HG02884 (cell line): Measurements from ENCODE around the gene APOBEC3G.
"Not testable (repeated sequence)": the region's sequence is repeated elsewhere in the genome, so short reads cannot be mapped to it uniquely, and the experiment has no call there.

Experiments
- ATAC-seq: cut with Tn5 transposase; IDR thresholded peaks from one replicate; pipeline ENCODE4 v1.9.1; 2021; ENCODE audit warnings: mild to moderate bottlenecking, moderate library complexity; ENCODE audit not compliant: unreplicated experiment

Gene APOBEC3G

DNA sequence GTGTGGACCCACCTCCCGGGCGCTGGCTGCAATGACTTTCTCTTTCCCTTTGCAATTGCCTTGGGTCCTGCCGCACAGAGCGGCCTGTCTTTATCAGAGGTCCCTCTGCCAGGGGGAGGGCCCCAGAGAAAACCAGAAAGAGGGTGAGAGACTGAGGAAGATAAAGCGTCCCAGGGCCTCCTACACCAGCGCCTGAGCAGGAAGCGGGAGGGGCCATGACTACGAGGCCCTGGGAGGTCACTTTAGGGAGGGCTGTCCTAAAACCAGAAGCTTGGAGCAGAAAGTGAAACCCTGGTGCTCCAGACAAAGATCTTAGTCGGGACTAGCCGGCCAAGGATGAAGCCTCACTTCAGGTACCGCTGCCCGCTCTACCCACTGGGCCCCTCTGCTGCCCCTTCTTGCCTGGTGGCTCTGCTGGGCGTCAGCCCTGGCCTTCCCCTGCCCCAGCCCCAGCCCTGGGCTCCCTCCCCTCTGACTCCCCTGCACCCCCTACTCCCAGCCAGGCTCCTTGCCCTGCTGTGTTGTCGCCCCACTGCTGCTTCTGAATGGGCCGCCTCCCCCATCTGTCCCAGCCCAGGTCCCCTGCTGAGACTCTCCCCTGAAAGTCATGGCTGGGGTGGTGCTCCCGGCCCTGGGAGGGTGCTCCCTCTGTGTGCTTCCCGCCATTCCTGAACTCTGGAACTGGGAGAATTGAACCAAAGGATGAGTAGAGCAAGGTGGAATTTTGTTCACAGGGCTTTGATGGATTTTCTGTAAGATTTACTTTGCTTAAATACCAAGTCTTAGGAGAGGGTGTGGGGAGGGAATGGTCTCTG, at the start of gene APOBEC3G:
APOBEC3G (plus strand) TSS at position 250 of the 815 bp plus-strand sequence; CDS start at position 337, 87 bp downstream.
- ATAC-seq = not testable (repeated sequence)

DNA sequence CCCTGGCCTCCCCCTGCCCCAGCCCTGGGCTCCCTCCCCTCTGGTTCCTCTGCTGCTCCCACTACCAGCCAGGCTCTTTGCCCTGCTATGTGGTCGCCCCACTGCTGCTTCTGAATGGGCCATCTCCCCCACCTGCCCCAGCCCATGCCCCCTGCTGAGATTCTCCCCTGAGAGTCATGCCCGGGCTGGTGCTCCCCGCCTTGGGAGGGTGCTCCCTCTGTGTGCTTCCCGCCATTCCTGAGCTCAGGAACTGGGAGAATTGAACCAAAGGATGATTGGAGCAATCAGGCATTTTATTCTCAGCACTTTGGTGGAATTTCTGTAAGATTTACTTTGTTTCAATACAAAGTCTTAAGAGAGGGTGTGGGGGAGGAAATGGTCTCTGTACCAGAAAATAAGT, 49.4 kb upstream of the APOBEC3G start:
- ATAC-seq = no peak

DNA sequence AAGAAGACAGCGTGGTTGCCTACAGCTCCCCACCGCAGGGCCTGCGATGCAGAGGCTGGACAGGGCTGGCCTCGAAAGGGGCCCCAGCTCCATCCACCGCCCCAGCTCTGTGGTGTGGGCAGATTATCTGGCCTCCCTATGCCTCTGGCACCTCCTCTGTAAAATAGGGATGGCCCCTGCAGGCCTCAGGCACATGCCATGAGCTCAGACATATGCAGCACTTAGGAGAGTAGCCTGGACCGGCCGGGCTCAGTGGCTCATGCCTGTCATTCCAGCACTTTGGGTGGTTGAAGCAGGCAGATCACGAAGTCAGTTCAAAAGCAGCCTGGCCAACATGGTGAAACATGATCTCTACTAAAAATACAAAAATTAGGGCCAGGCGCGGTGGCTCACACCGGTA, 48.8 kb upstream of the APOBEC3G start:
- no peak for ATAC-seq

DNA sequence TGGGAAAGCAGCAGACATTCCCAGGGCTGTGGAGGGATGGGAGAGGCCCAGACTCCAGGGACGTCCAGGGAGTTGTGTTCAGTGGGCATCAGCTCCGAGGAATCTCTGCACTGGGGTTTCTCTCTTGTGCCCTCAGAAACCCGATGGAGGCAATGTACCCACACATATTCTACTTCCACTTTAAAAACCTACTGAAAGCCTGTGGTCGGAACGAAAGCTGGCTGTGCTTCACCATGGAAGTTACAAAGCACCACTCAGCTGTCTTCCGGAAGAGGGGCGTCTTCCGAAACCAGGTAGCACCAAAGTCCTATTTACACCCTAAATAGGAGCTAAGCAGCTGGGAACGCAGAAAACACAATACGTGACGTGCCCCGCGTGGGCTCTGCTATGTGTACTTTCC, 47.8 kb upstream of the APOBEC3G start:
- no peak for ATAC-seq

DNA sequence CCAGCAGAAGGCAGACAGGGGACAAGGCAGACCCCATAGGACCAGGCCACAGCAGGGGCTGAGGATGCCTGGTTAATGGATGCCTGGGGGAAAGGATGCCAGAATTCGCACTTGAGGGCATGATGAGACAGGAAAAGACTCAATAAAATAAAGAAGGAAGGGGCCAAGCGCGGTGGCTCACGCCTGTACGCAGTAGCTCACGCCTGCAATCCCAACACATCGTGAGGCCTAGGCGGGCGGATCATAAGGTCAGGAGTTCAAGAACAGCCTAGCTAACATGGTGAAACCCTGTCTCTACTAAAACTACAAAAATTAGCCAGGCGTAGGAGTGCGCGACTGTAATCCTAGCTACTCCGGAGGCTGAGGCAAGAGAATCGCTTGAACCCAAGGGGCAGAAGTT, 46.4 kb upstream of the APOBEC3G start:
- no peak for ATAC-seq

DNA sequence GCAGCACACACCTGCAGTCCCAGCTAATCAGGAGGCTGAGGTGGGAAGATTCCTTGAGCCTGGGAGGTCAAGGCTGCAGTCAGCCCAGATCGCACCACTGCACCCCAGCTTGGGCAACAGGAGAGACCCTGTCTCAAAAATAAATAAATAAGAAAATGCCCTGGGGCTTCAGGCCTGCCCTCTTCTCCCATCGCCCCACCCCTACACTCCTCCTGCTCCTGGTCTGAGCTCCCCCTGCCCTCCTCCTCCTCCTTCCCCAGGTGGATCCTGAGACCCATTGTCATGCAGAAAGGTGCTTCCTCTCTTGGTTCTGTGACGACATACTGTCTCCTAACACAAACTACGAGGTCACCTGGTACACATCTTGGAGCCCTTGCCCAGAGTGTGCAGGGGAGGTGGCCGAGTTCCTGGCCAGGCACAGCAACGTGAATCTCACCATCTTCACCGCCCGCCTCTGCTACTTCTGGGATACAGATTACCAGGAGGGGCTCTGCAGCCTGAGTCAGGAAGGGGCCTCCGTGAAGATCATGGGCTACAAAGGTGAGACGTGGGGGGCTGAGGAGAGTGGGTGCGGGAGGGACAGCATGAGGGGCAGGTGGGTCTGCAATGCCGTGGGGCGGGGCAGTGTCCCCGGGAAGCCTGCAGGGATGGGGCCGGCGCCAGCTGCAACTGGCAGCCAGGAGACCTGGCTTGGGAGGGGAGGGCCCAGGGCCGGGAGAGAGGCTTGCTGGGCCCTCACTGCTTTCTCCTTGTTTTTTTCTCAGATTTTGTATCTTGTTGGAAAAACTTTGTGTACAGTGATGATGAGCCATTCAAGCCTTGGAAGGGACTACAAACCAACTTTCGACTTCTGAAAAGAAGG, 45.4 kb upstream of the APOBEC3G start:
- ATAC-seq = not testable (repeated sequence)

DNA sequence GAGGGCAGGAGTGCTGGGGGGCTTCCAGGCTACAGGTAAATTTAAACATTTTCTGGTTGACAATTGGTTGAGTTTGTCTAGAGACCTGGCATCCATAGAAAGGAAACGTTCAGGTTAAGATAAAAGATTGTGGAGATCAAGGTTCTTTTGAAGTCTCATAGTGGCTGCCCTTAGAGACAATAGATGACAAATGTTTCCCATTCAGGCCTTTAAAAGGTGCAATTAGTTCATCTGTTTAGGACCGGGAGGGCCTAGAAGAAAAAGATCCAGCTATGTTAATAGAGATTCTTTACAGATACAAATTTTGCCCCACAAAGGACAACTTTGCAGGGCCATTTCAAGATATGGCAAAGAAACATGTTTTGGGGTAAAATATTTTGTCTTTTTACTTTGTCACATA, 40.0 kb upstream of the APOBEC3G start:
- not testable (repeated sequence) for ATAC-seq

DNA sequence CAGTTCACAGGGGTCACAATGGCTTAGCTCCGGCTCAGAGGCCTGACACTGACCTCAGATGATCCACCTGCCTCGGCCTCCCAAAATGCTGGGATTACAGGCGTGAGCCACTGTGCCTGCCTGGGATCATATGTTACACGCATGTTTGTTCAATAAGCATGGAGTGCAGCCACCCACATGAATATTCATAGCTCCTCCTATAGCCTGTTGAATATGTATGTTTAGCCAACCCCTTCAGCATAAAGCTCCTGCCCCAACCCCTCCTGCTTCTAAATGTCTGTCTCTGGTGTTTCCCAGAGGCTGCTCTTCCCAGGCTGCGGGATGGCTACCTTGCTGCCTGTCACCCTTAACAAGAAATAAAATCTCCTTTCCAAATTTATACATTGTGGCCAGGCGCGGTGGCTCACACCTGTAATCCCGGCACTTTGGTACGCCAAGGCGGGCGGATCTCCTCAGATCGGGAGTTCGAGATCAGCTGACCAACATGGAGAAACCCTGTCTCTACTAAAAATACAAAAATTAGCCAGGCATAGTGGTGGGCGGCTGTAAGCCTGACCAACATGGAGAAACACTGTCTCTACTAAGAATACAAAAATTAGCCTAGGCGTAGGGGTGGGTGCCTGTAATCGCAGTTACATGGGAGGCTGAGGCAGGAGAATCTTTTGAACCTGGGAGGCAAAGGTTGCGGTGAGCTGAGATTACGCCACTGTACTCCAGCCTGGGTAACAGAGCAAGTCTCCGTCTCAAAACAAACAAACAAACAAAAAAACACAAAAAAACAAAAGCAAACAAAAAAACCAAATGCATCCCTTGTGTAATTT, 37.6 kb upstream of the APOBEC3G start:
- ATAC-seq = no peak

DNA sequence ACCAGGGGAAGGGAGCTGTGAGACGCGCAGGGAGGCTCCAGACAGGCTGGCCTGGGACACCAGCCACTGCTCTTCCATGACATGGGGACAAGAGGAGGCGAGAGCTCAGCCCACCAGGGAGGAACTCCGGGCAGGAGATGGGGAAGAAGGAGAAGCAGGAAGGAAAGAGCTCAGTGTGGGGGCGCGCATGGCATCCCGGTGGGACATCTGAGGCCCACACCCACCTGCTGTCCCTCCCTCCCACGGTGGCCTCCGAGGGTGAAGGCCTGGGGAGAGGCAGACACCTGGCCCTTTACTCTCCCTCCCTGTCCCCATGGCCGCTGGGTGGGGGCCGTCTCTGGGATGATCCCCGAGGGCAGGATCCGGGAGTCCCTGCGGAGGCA, 36.9 kb upstream of the APOBEC3G start:
- ATAC-seq = not testable (repeated sequence)

DNA sequence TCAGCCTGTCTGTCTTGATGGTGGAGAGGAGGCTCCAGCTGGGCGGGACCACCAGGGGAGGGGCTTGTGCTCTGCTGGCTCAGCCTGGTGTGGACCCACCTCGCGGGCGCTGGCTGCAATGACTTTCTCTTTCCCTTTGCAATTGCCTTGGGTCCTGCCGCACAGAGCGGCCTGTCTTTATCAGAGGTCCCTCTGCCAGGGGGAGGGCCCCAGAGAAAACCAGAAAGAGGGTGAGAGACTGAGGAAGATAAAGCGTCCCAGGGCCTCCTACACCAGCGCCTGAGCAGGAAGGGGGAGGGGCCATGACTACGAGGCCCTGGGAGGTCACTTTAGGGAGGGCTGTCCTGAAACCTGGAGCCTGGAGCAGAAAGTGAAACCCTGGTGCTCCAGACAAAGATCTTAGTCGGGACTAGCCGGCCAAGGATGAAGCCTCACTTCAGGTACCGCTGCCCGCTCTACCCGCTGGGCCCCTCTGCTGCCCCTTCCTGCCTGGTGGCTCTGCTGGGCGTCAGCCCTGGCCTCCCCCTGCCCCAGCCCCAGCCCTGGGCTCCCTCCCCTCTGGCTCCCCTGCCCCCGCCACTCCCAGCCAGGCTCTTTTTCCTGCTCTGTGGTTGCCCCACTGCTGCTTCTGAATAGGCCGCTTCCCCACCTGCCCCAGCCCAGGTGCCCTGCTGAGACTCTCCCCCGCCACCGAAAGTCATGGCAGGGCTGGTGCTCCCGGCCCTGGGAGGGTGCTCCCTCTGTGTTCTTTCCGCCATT, 36.4 kb upstream of the APOBEC3G start, which contains the start of gene APOBEC3F:
APOBEC3F (plus strand) TSS at position 327 of the 759 bp plus-strand sequence; CDS start at position 424, 97 bp downstream.
- peak; percentile 92 for ATAC-seq

DNA sequence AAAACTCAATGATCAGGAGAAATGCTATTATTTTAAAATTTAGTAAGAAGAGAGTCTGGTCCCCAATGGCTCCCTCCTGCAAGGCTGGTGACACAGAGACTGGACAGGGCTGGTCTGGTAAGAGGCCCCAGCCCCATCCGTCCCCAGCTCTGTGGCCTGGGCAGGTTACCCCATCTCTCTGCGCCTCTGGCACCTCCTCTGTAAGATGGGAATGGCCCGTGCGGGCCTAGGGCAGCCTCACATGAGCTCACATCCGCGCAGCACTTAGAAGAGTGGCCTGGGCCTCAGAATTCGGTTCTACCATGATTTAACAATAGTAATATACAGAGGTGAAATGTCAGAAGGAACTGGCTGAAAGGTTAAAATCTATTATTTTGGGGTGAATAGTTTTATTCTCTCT, 35.2 kb upstream of the APOBEC3G start:
- ATAC-seq = no peak

DNA sequence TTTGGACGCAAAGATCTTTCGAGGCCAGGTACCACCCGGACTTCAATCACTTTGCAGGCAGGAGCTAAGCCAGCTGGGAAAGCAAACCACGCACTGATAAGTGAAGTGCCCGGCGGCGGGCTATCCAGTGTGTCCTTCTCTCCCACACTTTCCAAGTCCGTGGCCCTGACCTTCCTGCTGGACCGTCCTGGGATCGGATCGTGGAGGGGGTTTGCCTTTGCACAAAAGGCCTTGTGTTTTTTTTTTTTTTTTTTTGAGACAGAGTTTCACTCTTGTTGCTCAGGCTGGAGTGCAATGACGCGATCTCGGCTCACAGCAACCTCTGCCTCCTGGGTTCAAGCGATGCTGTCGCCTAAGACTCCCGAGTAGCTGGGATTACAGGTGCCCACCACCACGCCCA, 34.0 kb upstream of the APOBEC3G start:
- ATAC-seq = not testable (repeated sequence)

DNA sequence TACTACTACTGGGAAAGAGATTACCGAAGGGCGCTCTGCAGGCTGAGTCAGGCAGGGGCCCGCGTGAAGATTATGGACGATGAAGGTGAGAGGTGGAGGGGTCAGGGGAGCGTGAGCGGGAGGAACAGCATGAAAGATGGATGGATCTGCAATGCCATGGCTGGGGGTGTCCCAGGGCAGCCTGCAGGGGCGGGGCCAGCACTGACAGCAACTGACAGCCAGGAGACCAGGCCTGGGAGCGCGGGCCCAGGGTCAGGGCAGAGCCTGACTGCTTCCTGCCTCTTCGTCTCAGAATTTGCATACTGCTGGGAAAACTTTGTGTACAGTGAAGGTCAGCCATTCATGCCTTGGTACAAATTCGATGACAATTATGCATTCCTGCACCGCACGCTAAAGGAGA, 31.9 kb upstream of the APOBEC3G start:
- not testable (repeated sequence) for ATAC-seq

DNA sequence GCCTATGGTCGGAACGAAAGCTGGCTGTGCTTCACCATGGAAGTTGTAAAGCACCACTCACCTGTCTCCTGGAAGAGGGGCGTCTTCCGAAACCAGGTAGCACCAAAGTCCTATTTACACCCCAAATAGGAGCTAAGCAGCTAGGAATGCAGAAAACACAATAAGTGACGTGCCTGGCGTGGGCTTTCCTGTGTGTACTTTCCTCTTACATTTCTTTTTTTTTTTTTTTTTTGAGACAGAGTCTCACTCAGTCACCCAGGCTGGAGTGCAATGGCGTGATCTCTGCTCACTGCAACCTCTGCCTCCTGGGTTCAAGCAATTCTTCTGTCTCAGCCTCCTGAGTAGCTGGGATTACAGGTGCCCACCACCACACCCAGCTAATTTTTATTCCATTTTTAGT, 27.6 kb upstream of the APOBEC3G start:
- not testable (repeated sequence) for ATAC-seq

DNA sequence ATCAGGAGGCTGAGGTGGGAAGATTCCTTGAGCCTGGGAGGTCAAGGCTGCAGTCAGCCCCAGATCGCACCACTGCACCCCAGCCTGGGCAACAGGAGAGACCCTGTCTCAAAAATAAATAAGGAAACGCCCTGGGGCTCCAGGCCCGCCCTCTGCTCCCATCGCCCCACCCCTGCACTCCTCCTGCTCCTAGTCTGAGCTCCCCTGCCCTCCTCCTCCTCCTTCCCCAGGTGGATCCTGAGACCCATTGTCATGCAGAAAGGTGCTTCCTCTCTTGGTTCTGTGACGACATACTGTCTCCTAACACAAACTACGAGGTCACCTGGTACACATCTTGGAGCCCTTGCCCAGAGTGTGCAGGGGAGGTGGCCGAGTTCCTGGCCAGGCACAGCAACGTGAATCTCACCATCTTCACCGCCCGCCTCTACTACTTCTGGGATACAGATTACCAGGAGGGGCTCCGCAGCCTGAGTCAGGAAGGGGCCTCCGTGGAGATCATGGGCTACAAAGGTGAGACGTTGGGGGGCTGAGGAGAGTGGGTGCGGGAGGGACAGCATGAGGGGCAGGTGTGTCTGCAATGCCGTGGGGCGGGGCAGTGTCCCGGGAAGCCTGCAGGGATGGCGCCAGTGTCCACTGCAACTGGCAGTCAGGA, 25.1 kb upstream of the APOBEC3G start:
- ATAC-seq = not testable (repeated sequence)

DNA sequence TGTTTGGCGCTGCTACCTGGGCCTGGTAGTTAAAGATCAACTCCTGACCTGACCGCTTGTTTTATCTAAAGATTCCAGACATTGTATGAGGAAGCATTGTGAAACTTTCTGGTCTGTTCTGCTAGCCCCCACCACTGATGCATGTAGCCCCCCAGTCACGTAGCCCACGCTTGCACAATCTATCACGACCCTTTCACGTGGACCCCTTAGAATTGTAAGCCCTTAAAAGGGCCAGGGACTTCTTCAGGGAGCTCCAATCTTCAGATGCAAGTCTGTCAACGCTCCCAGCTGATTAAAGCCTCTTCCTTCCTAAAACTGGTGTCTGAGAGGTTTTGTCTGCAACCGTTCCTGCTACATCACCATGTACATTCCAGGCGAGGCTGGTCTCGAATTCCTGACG, 21.4 kb upstream of the APOBEC3G start:
- ATAC-seq = no peak

DNA sequence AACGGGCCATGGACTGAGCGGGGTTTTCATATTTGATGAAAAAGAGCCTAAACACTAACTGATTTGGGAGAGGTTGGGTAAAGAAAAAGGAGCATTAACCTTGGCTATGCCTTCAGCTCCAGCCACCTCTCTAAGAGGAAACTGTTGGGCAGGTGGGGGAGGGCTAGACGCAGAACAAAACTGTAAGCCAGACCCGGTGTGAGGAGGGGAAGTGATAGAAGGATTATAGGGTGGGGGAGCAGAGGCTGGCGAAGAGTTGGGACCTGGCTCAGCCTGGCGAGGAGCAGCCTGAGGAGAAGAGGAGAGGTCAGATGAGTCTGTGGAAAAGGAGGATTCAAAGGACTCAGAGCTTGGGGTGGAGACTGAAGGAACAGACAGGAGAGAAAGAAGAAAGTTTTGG, 15.8 kb upstream of the APOBEC3G start:
- ATAC-seq = not testable (repeated sequence)

DNA sequence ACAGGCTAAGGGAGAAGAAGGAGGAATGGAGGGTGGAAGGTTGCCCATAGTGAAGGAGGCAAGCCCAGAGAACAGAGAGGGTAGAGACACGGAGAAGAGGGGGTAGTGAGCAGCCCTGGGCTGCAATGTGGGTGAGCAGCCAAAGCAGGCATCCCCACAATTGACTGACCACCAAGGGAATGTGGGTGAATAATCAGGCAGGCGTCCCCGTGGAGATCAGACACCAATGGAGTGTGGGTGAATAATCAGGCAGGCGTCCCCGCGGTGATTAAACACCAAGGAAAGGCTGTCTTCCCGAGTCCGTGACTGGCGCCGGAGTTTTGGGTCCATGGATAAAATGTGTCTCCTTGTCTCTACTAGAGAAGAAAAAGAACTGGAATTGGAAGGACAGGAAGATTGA, 15.1 kb upstream of the APOBEC3G start:
- ATAC-seq = not testable (repeated sequence)

DNA sequence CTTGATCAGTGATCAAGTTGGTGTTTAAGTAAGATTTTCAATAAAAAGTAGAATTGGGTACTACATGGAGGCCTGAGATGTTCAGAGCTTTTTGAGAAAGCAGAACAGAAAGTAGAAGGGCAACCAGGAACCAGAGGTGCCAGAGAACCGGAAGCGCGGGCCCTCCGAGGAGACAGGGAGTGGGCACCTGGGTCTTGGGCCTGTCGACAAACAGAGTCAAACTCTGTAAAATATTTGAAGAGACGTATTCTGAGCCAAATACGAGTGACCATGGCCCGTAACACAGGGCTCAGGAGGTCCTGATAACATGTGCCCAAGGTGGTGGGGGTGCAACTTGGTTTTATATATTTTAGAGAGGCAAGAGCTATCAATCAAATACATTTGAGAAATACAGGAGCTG, 13.2 kb upstream of the APOBEC3G start:
- ATAC-seq = not testable (repeated sequence)
